HEK293 (cell line): ENCODE results near the gene DACT2.

ENCODE experiments used
- CTCF ChIA-PET: fragments of 350-600 bp; formaldehyde crosslinking; extraction: SDS; loops from one replicate; lab custom pipeline; 2021; ENCODE audit warnings: antibody characterized with exemption; lab: Yijun Ruan, JAX
- POLR2A ChIA-PET: fragments of 300-600 bp; formaldehyde crosslinking; extraction: SDS; loops from one replicate; lab custom pipeline; 2020; ENCODE audit warnings: antibody characterized with exemption, inconsistent platforms; lab: Yijun Ruan, JAX
- H3K27ac ChIP-seq: fragments of 200-500 bp; sonication (Bioruptor generic); 2 replicates; pipeline ENCODE4 v1.5.1; 2014; ENCODE audit warnings: low read depth, low read length, control low read depth, inconsistent platforms; ENCODE audit errors: extremely low read depth
- H3K36me3 ChIP-seq, 2 experiments: fragments of 200-500 bp in 1 of 2; sonication (Bioruptor generic) in 1 of 2; 1 replicate in 1 of 2; 2 replicates in 1 of 2; pipeline ENCODE4 v1.5.1; 2014 to 2017; ENCODE audit warnings: inconsistent platforms in 2 of 2, low read length in 2 of 2; ENCODE audit not compliant: control insufficient read depth in 2 of 2, insufficient read depth in 1 of 2
- H3K4me1 ChIP-seq: fragments of 200-500 bp; sonication (Bioruptor generic); 2 replicates; pipeline ENCODE4 v1.5.1; 2014; ENCODE audit warnings: mild to moderate bottlenecking, low read length, inconsistent platforms; ENCODE audit not compliant: control insufficient read depth, insufficient read depth
- H3K4me3 ChIP-seq: 2 replicates; pipeline ENCODE4 v1.5.1; 2011; ENCODE audit warnings: low read depth, mild to moderate bottlenecking, control low read depth, low read length, moderate library complexity
- H3K9me3 ChIP-seq: fragments of 200-500 bp; sonication (Bioruptor generic); 2 replicates; pipeline ENCODE4 v1.5.1; 2014; ENCODE audit warnings: low read depth, low read length, inconsistent platforms; ENCODE audit not compliant: control insufficient read depth, insufficient read depth
- BCL11A ChIP-seq: fragments of 450-650 bp; formaldehyde crosslinking; IDR thresholded peaks from 2 replicates; pipeline ENCODE4 v1.5.1; 2016; ENCODE audit warnings: low read depth, missing biosample characterization, missing genetic modification characterization
- EGR2 ChIP-seq: fragments of 450-650 bp; formaldehyde crosslinking; IDR thresholded peaks from 2 replicates; pipeline ENCODE4 v1.5.1; 2016; ENCODE audit warnings: low read depth, missing biosample characterization, missing genetic modification characterization
- KLF16 ChIP-seq: fragments of 450-650 bp; formaldehyde crosslinking; IDR thresholded peaks from 2 replicates; pipeline ENCODE4 v1.5.1; 2017; ENCODE audit warnings: missing biosample characterization, missing genetic modification characterization
- OVOL3 ChIP-seq: fragments of 450-650 bp; formaldehyde crosslinking; IDR thresholded peaks from 2 replicates; pipeline ENCODE4 v1.5.1; 2016; ENCODE audit warnings: missing biosample characterization, missing genetic modification characterization
- PATZ1 ChIP-seq: fragments of 450-650 bp; formaldehyde crosslinking; IDR thresholded peaks from 2 replicates; pipeline ENCODE4 v1.5.1; 2016; ENCODE audit warnings: missing biosample characterization, missing genetic modification characterization
- REPIN1 ChIP-seq: fragments of 450-650 bp; formaldehyde crosslinking; IDR thresholded peaks from 2 replicates; pipeline ENCODE4 v1.5.1; 2017; ENCODE audit warnings: missing biosample characterization, missing genetic modification characterization, low read depth
- REST ChIP-seq: fragments of 450-650 bp; formaldehyde crosslinking; IDR thresholded peaks from 2 replicates; pipeline ENCODE4 v1.5.1; 2016; ENCODE audit warnings: missing biosample characterization, missing genetic modification characterization
- TRIM28 ChIP-seq: IDR thresholded peaks from 2 replicates; pipeline ENCODE4 v1.6.1; 2011; ENCODE audit warnings: low read length, control low read depth, borderline replicate concordance
- ZBTB20 ChIP-seq: fragments of 450-650 bp; formaldehyde crosslinking; IDR thresholded peaks from 2 replicates; pipeline ENCODE4 v1.5.1; 2016; ENCODE audit warnings: missing biosample characterization, missing genetic modification characterization
- ZEB2 ChIP-seq: fragments of 450-650 bp; formaldehyde crosslinking; IDR thresholded peaks from 2 replicates; pipeline ENCODE4 v1.5.1; 2016; ENCODE audit warnings: missing biosample characterization, missing genetic modification characterization
- ZFP37 ChIP-seq: fragments of 450-650 bp; formaldehyde crosslinking; IDR thresholded peaks from 2 replicates; pipeline ENCODE4 v1.5.1; 2016; ENCODE audit warnings: missing biosample characterization, missing genetic modification characterization
- ZFP69B ChIP-seq: fragments of 450-650 bp; formaldehyde crosslinking; IDR thresholded peaks from 2 replicates; pipeline ENCODE4 v1.5.1; 2016; ENCODE audit warnings: missing biosample characterization, missing genetic modification characterization
- ZNF10 ChIP-seq: fragments of 450-650 bp; formaldehyde crosslinking; IDR thresholded peaks from 2 replicates; pipeline ENCODE4 v1.5.1; 2017; ENCODE audit warnings: missing biosample characterization, missing genetic modification characterization
- ZNF121 ChIP-seq: fragments of 450-650 bp; formaldehyde crosslinking; IDR thresholded peaks from 2 replicates; pipeline ENCODE4 v1.5.1; 2016; ENCODE audit warnings: missing biosample characterization, missing genetic modification characterization
- ZNF132 ChIP-seq: fragments of 450-650 bp; formaldehyde crosslinking; IDR thresholded peaks from 2 replicates; pipeline ENCODE4 v1.5.1; 2017; ENCODE audit warnings: missing biosample characterization, missing genetic modification characterization, borderline replicate concordance
- ZNF16 ChIP-seq: fragments of 450-650 bp; formaldehyde crosslinking; IDR thresholded peaks from 2 replicates; pipeline ENCODE4 v1.5.1; 2016; ENCODE audit warnings: low read depth, missing biosample characterization, missing genetic modification characterization
- ZNF266 ChIP-seq: fragments of 450-650 bp; formaldehyde crosslinking; IDR thresholded peaks from 2 replicates; pipeline ENCODE4 v1.5.1; 2016; ENCODE audit warnings: missing biosample characterization, missing genetic modification characterization, low read depth
- ZNF302 ChIP-seq: fragments of 450-650 bp; formaldehyde crosslinking; IDR thresholded peaks from 2 replicates; pipeline ENCODE4 v1.5.1; 2016; ENCODE audit warnings: missing biosample characterization, missing genetic modification characterization, low read depth
- ZNF341 ChIP-seq: fragments of 450-650 bp; formaldehyde crosslinking; IDR thresholded peaks from 2 replicates; pipeline ENCODE4; 2016; ENCODE audit warnings: low read depth, missing biosample characterization, missing genetic modification characterization
- ZNF362 ChIP-seq: fragments of 450-650 bp; formaldehyde crosslinking; IDR thresholded peaks from 2 replicates; pipeline ENCODE4 v1.5.1; 2016; ENCODE audit warnings: missing biosample characterization, missing genetic modification characterization
- ZNF398 ChIP-seq: fragments of 450-650 bp; formaldehyde crosslinking; IDR thresholded peaks from 2 replicates; pipeline ENCODE4 v1.5.1; 2017; ENCODE audit warnings: missing biosample characterization, missing genetic modification characterization
- ZNF530 ChIP-seq: fragments of 450-650 bp; formaldehyde crosslinking; IDR thresholded peaks from 2 replicates; pipeline ENCODE4 v1.5.1; 2016; ENCODE audit warnings: low read depth, missing biosample characterization, missing genetic modification characterization
- ZNF548 ChIP-seq: fragments of 450-650 bp; formaldehyde crosslinking; IDR thresholded peaks from 2 replicates; pipeline ENCODE4 v1.5.1; 2016; ENCODE audit warnings: missing biosample characterization, missing genetic modification characterization
- ZNF561 ChIP-seq: fragments of 450-650 bp; IDR thresholded peaks from 2 replicates; pipeline ENCODE4 v1.5.1; 2018; ENCODE audit warnings: missing biosample characterization, missing genetic modification characterization, borderline replicate concordance
- ZNF645 ChIP-seq: fragments of 450-650 bp; formaldehyde crosslinking; IDR thresholded peaks from 2 replicates; pipeline ENCODE4; 2016; ENCODE audit warnings: missing biosample characterization, missing genetic modification characterization
- ZNF692 ChIP-seq: fragments of 450-650 bp; formaldehyde crosslinking; IDR thresholded peaks from 2 replicates; pipeline ENCODE4 v1.5.1; 2016; ENCODE audit warnings: missing biosample characterization, missing genetic modification characterization
- ZNF76 ChIP-seq: fragments of 450-650 bp; formaldehyde crosslinking; IDR thresholded peaks from 2 replicates; pipeline ENCODE4; 2016; ENCODE audit warnings: low read depth, missing biosample characterization, missing genetic modification characterization, borderline replicate concordance

The DACT2 gene

GRCh38 chr6:168302534-168302933 lies 17.0 kb downstream of the DACT2 start:
- H3K4me1 ChIP-seq, result peaks cover 7% of the 10 kb centered on the region; the same call in 1 of the 2 replicates
- H3K4me3 ChIP-seq, result no peak overlapping the region
- H3K27ac ChIP-seq, result no peak overlapping the region
- H3K9me3 ChIP-seq, result no peaks in the 10 kb centered on the region
- no peaks in the 10 kb centered on the region for H3K36me3 ChIP-seq
- POLR2A ChIA-PET, result no interaction called here
- CTCF ChIA-PET, result interaction anchor here (0.7 to 1.5 kb wide), 2 partner anchors 14 to 528 kb away, joined by 4 to 5 read pairs; no protein-coding TSS in a partner anchor
- TF ChIP-seq ZFP69B (tag by site-specific recombination) (peak; percentile 91), ZNF10 (tag by site-specific recombination) (no peak), ZNF16 (tag by site-specific recombination) (no peak), ZNF76 (no peak), PATZ1 (tag by site-specific recombination) (no peak), ZNF561 (tag by site-specific recombination) (0 out of 2 replicates have a peak, but pooled peaks have one; percentile 15), REST (tag by site-specific recombination) (no peak), ZNF530 (tag by site-specific recombination) (no peak), TRIM28 (0 out of 2 replicates have a peak, but pooled peaks have one; percentile 29), ZNF645 (tag by site-specific recombination) (no peak), ZBTB20 (tag by site-specific recombination) (no peak), EGR2 (tag by site-specific recombination) (no peak), REPIN1 (tag by site-specific recombination) (no peak), ZEB2 (tag by site-specific recombination) (no peak), ZNF548 (no peak), ZNF121 (tag by site-specific recombination) (no peak), ZNF266 (tag by site-specific recombination) (no peak), KLF16 (no peak), ZNF692 (tag by site-specific recombination) (peak; percentile 68; the same call in 1 of the 2 replicates), ZFP37 (tag by site-specific recombination) (no peak), ZNF302 (tag by site-specific recombination) (no peak), ZNF398 (no peak), OVOL3 (tag by site-specific recombination) (no peak), ZNF341 (peak; percentile 36; the same call in 1 of the 2 replicates), ZNF132 (tag by site-specific recombination) (no peak), ZNF362 (tag by site-specific recombination) (no peak), BCL11A (no peak)
